Fibroblast of mammary gland (primary cell): ENCODE measurements around the gene C2CD2.

Source experiments
- DNase-seq: peaks from one replicate; pipeline ENCODE4 v3.0.0-alpha.2; 2010; ENCODE audit warnings: low read depth
- H3K4me3 ChIP-seq: 2 replicates; pipeline ENCODE4 v1.5.1; 2011; ENCODE audit warnings: low read depth, mild to moderate bottlenecking, low read length, moderate library complexity; ENCODE audit not compliant: control insufficient read depth
- TF ChIP-seq, protein P1 (sequence below): conservative IDR thresholded peaks from 2 replicates; pipeline ENCODE4 v1.5.1; 2011; ENCODE audit warnings: low read depth, low read length, inconsistent platforms; ENCODE audit not compliant: control insufficient read depth, insufficient read depth

C2CD2 gene

GRCh38 chr21:41993744-41994143 lies 39.9 kb upstream of the C2CD2 start:
- no peak overlapping the region for H3K4me3 ChIP-seq
- TF ChIP-seq, protein P1, sequence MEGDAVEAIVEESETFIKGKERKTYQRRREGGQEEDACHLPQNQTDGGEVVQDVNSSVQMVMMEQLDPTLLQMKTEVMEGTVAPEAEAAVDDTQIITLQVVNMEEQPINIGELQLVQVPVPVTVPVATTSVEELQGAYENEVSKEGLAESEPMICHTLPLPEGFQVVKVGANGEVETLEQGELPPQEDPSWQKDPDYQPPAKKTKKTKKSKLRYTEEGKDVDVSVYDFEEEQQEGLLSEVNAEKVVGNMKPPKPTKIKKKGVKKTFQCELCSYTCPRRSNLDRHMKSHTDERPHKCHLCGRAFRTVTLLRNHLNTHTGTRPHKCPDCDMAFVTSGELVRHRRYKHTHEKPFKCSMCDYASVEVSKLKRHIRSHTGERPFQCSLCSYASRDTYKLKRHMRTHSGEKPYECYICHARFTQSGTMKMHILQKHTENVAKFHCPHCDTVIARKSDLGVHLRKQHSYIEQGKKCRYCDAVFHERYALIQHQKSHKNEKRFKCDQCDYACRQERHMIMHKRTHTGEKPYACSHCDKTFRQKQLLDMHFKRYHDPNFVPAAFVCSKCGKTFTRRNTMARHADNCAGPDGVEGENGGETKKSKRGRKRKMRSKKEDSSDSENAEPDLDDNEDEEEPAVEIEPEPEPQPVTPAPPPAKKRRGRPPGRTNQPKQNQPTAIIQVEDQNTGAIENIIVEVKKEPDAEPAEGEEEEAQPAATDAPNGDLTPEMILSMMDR = no peak
- peak; percentile 94 for DNase-seq

- no peak overlapping the region for H3K4me3 ChIP-seq
- TF ChIP-seq, protein P1 = no peak
- DNase-seq = no peak
These were observed 38.8 kb upstream of the C2CD2 start for GRCh38 chr21:41992576-41992975.

GRCh38 chr21:41991659-41992058 lies 37.8 kb upstream of the C2CD2 start:
- TF ChIP-seq, protein P1 = no peak
- no peak for DNase-seq
- H3K4me3 ChIP-seq = no peak overlapping the region

- no peak overlapping the region for H3K4me3 ChIP-seq
- TF ChIP-seq, protein P1 = no peak
- DNase-seq = no peak
These were observed 35.9 kb upstream of the C2CD2 start for GRCh38 chr21:41989698-41990097.

DNA sequence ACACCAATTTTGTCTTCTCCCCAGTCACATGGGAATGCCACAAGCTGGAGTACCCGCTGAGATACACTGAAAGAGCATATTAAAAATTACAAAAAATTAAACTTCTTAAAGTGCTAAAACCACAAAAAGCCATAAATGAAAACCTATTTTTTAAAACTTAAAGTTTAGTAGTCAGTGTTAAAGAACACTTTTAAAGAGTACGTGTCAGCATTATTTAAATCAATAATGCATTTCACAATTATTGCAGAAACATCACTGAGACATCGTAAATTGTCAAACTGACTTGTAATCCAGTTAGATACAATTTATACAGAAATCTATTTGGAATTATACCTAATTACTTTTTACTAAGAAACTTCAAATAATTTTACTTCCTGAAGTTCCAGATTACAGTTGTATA lies 33.5 kb upstream of the C2CD2 start:
- DNase-seq = no peak
- H3K4me3 ChIP-seq = no peak overlapping the region
- TF ChIP-seq, protein P1 = no peak

- no peak for DNase-seq
- TF ChIP-seq, protein P1 = no peak
- no peak overlapping the region for H3K4me3 ChIP-seq
These were observed 32.0 kb upstream of the C2CD2 start for GRCh38 chr21:41985662-41986416.
